NCI-H460 (cell line): ENCODE results near the gene AGBL5. TPM values are rescaled to one million over a fixed set of nuclear protein-coding genes. Genes with fewer than 3 reads are reported as not detected.
A peak's percentile ranks its signal among the peaks of the same experiment; 100 is the strongest.

Experiments
- DNase-seq: peaks from one replicate; pipeline ENCODE4 v3.0.0-alpha.2; 2016; ENCODE audit warnings: low read depth; ENCODE audit errors: extremely low read depth
- polyA plus RNA-seq: library from polyadenylated mRNA; depleted of rRNA; stranded (reverse); fragments of >200 nt; gene quantifications from 2 replicates; pipeline ENCODE4 v1.2.3, GENCODE V29; 2014; cell fraction: nucleus; rRNA removed
- total RNA-seq: library from RNA; depleted of rRNA; stranded (reverse); fragments of >200 nt; shearing (Covaris generic); gene quantifications from 2 replicates; pipeline ENCODE4 v1.2.3, GENCODE V29; 2014; rRNA removed

The AGBL5 gene, protein sequence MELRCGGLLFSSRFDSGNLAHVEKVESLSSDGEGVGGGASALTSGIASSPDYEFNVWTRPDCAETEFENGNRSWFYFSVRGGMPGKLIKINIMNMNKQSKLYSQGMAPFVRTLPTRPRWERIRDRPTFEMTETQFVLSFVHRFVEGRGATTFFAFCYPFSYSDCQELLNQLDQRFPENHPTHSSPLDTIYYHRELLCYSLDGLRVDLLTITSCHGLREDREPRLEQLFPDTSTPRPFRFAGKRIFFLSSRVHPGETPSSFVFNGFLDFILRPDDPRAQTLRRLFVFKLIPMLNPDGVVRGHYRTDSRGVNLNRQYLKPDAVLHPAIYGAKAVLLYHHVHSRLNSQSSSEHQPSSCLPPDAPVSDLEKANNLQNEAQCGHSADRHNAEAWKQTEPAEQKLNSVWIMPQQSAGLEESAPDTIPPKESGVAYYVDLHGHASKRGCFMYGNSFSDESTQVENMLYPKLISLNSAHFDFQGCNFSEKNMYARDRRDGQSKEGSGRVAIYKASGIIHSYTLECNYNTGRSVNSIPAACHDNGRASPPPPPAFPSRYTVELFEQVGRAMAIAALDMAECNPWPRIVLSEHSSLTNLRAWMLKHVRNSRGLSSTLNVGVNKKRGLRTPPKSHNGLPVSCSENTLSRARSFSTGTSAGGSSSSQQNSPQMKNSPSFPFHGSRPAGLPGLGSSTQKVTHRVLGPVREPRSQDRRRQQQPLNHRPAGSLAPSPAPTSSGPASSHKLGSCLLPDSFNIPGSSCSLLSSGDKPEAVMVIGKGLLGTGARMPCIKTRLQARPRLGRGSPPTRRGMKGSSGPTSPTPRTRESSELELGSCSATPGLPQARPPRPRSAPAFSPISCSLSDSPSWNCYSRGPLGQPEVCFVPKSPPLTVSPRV
- 35.4 and 39.5 TPM in 2 replicates for total RNA-seq
- polyA plus RNA-seq: 19.5 and 24.6 TPM in 2 replicates

DNA sequence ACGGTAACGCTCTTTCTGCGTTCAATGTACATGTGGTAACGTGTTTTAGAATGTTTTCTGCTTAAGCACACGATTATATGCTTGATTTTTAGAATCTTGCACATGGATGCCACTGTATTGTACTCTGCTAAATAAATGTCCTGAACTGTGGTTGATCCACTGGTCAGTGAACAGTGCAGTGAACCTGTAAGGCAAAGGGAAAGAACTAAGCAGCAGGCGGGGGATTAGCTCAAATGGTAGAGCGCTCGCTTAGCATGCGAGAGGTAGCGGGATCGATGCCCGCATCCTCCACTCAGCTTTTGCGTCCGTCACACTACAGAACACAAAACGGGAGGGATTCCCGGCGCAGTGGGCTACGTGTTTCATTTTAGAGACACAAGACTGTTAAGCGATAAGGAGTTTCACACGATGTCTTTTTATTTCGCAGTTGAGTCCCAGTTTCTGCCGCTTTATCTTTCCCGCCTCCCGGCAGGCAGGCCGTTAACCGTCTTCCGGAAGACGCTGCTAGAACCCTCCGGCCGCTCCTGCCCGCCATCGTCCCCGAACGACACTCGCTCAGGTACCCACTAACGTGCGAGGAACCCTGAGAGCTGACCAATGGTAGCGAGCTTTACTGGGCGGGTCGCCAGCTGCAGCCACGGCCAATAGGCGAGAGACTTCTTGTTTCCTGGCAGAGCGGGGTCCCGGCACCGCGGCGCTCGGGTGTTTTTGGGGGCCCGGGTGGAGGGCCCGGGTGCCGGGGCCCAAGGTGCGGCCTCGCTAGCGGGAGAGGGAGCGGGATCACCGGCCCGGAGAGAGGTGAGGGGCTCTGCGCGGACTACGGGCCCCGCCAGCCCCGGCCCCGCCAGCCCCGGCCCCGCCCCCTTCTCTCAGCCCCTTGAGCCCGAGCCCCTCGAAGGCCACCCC, at the start of gene AGBL5:
AGBL5 (plus strand) TSS at position 673 of the 906 bp plus-strand sequence. CDS start 1,291 bp downstream, outside the sequence.
- DNase-seq: peak; percentile 95

DNA sequence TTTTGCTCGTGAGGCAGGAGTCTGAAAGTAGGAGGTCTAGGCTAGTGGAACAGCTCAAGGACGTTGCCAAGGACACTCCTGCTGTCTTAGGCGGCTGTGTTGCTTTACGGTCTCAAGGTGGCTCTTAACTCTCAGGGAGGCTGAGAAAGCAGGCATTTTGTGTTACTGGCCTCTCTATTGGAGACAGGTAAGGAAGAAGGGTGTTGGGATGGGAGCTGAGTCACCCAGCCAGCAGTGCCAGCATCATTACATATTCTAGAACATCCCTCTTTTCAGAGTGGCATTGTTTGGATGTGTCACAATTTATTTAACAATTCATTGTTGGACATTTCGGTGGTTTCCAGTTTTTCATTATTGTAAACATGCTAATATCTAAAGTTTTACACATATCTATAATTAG, 49.5 kb upstream of the AGBL5 start:
- no peak for DNase-seq

DNA sequence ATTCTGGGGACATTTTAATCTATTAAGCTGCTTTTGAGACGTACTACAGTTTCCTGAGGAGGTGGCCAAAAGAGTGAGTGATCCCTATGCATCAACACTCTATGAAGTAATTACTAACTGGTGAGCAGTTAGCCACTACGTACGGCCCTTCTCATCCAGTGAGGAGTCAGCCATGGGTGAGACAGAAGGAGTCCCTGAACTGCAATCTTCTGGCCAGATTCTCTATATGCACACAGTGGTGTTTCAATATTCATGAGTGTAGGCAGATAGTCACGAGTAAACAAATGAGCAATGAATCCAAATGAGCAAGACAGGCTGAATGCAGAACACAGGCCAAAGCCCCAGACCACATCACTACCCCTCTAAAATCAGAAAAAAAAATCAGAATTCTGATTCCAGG, 48.5 kb upstream of the AGBL5 start:
- DNase-seq: no peak

DNA sequence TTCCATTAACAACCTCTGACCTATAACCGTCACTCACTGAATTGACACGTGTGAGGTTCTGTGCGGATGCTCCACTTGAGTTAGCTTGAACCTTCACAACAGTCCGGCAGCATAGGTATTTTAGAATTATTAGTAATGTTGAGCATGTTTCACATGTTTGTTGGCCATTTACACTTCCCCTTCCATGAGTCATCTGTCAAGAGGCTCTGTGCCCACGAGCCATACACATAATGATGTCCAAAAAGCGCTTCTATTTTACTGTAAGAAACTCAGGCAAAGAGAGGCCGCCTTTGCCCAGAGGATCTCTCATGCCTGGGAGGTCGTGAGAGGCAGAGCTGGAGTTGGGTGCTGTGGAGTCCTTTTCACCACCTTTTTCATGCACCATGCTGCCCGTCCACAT, 47.6 kb upstream of the AGBL5 start:
- no peak for DNase-seq

DNA sequence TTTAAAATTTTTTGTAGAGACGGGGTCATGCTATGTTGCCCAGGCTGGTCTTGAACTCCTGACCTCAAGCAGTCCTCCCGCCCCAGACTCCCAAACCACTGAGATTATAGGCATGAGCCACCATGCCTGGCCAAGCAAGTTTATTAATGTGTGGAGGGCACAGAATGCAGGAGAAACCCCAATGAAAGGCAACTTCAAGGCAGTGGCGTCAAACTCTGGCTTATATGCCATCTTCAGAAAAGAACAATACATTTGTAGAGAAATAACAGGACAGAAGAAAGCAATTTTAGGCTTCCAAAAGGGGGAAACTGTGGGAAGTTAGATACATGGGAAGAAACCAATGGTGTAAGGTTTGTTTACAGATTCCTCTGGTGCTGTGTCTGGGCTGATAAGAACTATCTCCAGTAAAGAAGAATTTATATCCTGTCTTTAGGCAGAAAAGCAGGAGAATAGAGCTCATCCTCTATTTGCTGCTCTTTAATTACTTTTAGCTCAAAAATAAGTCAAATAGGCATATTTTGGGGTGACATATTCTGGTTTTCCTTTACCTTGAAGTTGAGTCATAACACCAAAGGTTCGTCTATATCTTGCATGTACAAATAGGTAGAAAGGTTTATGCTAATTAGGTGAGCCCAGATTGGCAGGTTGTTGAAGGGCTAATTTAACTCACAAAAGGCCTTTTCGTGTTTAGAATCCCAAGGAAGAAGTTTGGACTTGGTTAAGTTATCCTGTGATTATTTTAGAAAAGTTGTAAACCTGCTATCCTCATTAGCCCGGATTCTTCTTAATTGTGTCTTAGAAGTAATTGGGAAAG, 44.7 kb upstream of the AGBL5 start:
- DNase-seq: no peak

DNA sequence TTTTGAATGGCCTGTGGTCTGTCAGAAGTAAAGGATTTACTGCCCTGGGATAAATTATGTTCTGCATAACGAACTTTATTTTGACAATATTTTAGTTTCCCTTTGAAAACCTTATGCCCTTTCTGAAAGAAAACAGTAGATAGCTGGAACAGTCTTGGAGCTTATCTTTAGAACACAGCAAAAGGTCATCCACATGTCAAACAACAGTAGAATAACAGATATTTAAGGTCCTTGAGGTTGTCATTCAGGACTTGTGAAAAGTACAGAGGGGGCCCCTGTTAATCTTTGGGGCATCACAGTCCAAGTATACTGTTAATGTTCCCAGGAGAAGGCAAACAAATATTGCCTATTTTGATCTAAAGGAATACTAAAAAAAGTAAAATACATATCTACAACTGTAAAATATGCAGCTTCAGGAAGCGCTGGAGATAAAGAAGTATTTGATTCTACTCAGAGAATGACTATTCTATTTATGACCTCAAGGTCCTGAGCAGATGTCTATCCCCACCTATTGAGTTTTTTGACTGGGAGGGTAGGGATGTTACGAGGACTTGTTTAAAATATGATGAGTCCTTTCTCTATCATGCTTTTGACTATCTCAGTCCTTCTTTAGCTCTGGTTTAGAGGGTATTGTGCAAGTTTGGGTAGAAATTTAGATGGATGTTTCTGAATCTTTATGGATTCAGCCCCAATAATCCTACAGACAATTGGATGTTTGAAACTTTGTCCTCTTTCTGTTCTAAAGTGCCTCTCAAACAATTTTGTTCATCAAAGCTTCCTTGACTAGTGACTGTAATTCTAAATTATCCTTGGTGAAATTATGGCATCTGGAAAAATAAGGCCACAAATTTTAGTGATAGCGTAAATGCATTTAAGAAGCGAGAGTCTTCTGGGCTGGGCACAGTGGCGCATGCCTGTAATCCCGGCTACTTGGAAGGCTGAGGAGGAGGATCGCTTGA, 43.8 kb upstream of the AGBL5 start:
- no peak for DNase-seq

DNA sequence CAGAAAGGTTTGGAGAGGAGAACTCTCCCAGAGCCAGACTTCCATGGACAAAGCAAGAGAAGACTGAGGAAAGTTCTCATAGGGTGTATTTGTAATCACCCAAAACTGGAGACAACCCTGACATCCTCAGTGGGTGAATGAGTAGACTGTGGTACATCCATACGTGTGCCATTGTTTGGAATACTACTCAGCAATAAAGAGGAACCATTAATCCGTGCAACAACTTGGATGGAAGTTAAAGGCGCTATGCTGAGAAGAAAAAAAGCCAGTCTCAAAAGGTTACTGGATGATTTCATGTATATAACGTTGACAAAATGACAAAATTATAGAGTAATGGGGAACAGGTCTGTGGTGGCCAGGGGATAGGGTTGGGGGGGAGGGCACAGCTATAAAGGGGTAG, 42.8 kb upstream of the AGBL5 start:
- DNase-seq: no peak

DNA sequence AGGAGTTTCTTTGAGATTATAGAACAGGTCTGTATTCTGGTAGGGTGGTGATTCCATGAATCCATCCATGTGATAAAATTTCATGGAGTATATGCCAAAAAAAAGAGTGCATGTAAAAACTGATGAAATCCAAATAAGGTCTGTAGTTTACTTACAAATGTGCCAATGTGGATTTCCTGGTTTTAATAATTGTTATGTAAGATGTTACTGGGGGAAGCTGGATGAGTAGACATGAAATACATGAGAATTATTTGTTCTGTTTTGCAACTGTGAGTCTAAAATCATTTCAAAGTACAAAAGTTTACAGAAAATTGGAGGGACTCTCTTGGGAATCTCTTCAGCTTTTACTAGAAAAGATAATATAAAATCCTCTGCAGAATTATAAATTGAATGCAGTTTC, 42.4 kb upstream of the AGBL5 start:
- DNase-seq: no peak

DNA sequence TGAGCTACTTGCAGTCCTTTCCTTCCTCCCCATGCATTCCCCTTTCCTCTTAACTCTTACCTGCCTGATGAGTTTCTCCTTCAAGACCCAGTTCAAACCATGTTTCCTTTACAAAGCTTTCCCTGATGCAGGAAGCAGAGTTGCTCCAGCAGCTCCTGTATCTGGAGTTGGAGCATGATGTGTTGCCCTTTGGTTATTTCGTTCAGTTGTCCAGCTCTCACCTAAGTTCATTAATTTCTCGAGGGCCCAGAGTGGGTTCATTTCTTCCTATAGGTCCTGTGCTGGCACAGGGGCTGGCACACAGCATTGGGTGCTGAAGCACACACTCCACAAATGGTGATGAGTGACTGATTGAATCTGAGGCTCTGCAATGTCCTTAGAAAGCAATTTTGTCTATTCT, 41.8 kb upstream of the AGBL5 start:
- no peak for DNase-seq

DNA sequence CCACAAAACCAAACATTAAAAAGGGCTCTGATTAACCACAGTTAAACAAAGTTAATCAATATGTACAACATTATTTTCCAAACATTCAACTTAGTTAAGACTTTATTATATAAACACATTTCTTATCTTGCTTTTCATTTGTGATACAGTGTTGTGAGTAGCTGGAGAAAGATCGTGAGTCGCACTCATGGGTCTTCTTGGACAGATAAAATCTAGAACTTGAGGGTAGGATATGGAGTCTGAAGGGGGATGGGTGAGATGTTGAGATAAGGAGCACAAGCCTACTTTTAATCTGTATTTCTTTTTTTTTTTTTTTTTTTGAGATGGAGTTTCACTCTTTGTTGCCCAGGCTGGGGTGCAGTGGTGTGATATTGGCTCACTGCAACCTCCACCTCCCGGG, 41.3 kb upstream of the AGBL5 start:
- no peak for DNase-seq

DNA sequence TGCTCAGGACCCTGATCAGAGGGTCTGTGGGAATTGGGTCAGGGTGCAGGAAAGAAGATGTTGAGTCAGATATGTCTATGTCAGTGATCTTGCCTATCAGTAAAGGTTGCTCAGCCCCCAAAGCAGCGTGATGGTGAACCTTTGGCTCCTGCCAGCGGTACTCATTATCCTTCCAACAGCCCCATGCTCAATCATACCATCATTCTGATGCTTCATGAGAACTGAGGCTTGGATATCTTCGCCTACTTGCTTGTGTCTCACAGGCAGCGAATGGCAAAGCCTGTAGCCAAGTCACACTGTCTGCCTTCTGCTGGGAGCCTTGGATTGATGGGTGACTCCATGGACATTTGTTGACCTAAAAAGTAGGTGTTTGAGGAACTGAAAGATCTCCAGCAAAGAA, 37.7 kb upstream of the AGBL5 start:
- no peak for DNase-seq

DNA sequence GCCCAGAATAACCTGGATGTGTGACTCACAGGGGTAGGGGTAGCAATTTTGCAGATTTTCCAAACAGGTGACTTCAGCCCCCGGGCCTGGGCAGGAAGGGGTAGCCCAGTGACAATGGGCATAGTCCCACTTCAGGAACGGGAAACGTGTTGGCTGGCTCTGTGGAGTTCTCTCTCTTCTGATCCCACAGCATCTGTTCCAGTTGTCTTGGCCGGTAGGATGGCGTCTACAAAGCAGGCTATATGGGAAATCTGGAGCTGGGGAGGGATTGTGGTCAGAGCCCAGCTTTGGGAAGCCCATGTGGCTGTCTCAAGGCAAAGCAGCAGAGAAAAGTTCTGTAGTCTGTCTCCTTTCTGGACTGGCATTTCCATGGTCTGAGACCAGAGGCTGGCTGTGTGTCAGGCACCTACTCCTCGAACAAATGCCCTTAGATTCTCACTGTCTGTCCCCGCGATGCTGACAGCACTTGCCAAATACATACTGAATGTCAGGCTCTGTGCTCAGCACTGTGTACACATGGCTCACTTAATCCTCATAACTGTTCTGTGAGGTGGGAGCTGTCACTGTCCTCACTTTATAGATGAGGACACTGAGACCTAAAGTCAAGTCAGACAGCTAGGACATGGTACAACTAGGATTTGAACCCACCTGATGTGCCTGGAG, 36.6 kb upstream of the AGBL5 start:
- DNase-seq: no peak

DNA sequence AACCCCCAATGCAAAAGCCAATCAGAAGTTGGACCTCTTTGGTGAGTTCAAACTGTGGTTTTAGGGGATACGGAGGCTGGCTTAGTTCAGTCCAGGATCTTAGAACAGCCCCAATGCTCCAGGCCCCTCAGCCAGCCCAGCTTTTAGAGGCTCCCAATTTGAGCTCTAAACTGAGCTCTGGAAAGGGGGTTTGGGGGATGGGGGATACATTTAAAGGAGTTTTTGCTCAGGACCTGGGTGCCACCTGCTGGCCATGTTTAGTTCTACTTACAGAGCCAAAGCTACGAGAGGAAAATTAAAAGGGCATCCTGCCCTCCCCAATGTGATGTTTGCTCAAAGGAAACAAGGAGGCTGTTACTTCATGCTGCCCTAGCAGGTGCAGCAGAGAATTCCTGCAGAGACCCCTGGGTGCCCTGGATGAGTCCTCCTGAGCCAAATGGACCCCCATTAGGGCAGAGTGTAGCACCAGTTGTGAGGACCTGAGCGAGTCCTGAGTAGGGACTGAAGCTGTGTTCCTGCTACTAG, 34.6 kb upstream of the AGBL5 start:
- peak; percentile 78 for DNase-seq

DNA sequence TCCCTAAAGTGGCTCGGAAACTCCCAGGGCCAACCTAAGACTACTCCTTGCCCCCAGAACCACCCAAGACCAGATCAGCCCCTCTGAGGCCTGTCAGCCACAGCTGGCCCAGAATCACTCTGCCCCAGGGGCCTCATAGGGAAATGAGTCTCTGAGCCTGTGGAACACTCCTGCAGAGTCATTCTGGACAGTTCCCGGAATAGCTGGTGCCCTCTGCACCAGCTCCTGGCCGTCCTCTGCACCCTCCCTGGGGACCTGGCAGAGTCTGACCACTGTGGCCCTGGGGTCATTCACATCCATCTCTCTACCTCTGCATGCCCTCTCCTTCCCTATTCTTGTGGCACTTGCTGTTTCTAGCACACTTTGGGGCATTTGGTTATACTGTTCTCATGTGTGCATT, 33.3 kb upstream of the AGBL5 start:
- no peak for DNase-seq

DNA sequence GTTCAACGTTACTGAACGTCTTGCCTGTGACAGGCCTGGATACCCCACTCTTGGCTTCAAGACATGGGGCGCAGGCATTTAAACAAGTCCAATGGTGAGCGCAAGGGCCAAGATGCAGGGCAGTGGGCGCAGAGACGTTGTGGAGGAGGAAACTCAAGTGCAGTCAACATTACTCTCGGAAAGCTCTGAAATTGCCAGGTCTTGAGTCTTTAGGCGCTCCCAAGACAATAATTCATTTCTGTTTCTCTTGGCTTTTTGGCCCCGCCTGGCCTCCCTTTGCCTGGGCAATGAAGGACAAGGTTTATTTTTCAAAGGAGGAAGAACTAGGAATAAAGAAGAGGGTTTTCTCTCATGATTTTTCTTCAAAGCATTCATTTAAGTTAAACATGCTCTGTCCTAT, 32.0 kb upstream of the AGBL5 start:
- no peak for DNase-seq

DNA sequence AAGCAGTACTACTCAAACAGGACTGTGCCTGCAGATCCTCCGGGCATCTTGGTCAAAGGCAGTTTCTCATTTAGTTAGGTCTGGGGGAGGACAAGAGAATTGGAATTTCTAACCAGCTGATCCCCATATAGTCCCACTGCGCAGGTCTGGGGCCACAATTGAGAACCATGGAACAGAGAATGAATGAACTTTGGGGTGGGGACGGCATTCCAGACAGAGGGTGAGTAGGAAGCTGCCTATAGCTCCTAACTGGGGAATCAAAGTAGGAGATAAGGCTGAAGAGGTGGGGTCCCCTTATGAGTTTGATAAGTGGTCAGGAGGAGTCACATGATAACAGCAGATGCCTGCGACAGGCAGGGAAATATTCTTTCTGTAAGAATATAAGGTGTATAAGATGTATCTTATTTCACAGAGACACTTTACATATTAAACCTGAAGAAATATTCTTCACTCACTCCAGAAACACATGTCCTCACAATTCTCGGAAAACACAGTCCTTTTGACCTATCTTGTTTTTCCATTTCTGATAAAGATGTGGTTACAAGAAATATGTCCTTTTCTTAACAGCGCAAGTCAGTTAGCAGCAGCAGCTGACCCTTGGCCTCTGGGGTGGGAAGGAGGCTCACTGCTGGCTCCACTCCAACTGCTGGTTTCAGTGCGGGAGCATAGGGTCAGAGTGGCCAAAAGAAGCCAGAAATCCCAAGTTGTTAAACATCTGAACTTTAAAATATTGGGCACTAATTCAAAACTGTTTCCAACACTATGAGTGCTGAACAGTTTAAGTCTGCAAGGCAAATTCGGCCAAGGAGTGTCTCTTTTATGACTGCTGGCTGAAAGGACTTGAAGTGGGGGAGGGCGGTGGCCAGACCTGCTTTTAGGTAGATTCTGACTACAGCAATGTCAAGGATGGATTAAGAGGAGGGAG, 31.3 kb upstream of the AGBL5 start:
- no peak for DNase-seq
